ENCODE results near the gene TUBB3.
"Not testable (repeated sequence)": the region's sequence is repeated elsewhere in the genome, so short reads cannot be mapped to it uniquely, and the experiment has no call there.

DNA sequence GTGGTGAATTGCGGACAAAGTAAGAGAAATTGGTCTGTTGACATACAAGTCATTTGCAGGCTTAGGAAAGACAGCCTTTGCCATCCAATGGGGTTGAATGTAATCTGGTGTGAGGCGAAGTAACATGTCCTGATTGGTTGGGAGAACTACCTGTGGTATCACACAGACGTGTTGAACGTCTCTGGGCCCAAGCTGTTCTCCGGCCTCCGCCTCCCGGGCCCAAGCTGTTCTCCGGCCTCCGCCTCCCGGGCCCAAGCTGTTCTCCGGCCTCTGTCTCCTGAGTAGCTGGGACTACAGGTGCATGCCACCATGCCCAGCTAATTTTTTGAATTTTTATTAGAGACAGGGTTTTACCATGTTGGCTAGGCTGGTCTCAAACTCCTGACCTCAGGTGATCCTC is 44.9 kb downstream of the TUBB3 start:
- TF ChIP-seq, protein P1, sequence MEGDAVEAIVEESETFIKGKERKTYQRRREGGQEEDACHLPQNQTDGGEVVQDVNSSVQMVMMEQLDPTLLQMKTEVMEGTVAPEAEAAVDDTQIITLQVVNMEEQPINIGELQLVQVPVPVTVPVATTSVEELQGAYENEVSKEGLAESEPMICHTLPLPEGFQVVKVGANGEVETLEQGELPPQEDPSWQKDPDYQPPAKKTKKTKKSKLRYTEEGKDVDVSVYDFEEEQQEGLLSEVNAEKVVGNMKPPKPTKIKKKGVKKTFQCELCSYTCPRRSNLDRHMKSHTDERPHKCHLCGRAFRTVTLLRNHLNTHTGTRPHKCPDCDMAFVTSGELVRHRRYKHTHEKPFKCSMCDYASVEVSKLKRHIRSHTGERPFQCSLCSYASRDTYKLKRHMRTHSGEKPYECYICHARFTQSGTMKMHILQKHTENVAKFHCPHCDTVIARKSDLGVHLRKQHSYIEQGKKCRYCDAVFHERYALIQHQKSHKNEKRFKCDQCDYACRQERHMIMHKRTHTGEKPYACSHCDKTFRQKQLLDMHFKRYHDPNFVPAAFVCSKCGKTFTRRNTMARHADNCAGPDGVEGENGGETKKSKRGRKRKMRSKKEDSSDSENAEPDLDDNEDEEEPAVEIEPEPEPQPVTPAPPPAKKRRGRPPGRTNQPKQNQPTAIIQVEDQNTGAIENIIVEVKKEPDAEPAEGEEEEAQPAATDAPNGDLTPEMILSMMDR (conservative IDR thresholded peaks at IDR 0.05; ENCODE audit: low read depth, low read length), result not testable (repeated sequence)
- not testable (repeated sequence) for TF ChIP-seq CHD1 (IDR thresholded peaks at IDR 0.05; ENCODE audit: low read depth, low read length); SMC3 (IDR thresholded peaks at IDR 0.05; ENCODE audit: low read depth, low read length); RFX5 (IDR thresholded peaks at IDR 0.05; ENCODE audit: low read depth, low read length); POLR2A (IDR thresholded peaks at IDR 0.05; ENCODE audit: low read depth, low read length); MAZ (IDR thresholded peaks at IDR 0.05; ENCODE audit: borderline replicate concordance, low read depth, low read length); RAD21 (IDR thresholded peaks at IDR 0.05; ENCODE audit: low read length)
- TF ChIP-seq, protein P2, sequence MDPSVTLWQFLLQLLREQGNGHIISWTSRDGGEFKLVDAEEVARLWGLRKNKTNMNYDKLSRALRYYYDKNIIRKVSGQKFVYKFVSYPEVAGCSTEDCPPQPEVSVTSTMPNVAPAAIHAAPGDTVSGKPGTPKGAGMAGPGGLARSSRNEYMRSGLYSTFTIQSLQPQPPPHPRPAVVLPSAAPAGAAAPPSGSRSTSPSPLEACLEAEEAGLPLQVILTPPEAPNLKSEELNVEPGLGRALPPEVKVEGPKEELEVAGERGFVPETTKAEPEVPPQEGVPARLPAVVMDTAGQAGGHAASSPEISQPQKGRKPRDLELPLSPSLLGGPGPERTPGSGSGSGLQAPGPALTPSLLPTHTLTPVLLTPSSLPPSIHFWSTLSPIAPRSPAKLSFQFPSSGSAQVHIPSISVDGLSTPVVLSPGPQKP (IDR thresholded peaks at IDR 0.05; ENCODE audit: borderline replicate concordance, low read depth, low read length), result not testable (repeated sequence)

Data from IMR-90 (cell line).